GM12873 (cell line): Measurements from ENCODE around the gene TMEM178B.

Source experiments
- TF ChIP-seq, protein P1 (sequence below): IDR thresholded peaks from 2 replicates; pipeline ENCODE4 v1.5.1; 2012; ENCODE audit warnings: low read depth, mild to moderate bottlenecking, moderate library complexity, low read length, control low read depth; ENCODE audit not compliant: insufficient read depth; ENCODE audit errors: missing control alignments

Gene TMEM178B

DNA sequence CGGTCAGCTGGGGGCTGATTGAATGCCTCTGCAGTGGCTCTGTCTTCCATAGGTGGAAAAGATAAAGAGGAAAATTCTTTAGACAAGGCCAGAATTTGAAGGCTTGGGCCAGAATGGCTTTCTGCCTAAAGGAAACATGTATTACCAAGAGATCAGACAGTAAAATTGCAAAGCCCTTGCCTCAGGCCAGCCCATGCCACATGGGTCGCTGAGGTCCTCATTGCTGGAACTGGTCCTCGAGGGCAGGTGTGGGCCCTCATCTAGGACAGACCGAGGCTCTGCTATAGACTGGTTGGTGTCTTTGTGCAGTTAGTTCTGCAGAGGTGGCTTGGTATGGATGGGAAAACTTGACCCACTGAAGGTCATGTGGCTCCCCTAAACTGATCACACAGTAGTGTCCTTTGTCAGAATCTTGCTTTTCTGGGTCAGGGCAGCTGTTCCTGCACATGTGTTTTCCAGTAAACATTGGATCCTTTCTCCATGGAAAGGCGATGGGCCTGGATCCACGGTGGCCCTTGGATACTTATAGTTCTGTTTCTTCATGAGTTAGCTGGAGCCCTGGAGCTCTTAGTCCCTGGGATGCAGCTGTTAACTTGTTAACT, 80.4 kb downstream of the TMEM178B start:
- TF ChIP-seq, protein P1, sequence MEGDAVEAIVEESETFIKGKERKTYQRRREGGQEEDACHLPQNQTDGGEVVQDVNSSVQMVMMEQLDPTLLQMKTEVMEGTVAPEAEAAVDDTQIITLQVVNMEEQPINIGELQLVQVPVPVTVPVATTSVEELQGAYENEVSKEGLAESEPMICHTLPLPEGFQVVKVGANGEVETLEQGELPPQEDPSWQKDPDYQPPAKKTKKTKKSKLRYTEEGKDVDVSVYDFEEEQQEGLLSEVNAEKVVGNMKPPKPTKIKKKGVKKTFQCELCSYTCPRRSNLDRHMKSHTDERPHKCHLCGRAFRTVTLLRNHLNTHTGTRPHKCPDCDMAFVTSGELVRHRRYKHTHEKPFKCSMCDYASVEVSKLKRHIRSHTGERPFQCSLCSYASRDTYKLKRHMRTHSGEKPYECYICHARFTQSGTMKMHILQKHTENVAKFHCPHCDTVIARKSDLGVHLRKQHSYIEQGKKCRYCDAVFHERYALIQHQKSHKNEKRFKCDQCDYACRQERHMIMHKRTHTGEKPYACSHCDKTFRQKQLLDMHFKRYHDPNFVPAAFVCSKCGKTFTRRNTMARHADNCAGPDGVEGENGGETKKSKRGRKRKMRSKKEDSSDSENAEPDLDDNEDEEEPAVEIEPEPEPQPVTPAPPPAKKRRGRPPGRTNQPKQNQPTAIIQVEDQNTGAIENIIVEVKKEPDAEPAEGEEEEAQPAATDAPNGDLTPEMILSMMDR, result no peak

DNA sequence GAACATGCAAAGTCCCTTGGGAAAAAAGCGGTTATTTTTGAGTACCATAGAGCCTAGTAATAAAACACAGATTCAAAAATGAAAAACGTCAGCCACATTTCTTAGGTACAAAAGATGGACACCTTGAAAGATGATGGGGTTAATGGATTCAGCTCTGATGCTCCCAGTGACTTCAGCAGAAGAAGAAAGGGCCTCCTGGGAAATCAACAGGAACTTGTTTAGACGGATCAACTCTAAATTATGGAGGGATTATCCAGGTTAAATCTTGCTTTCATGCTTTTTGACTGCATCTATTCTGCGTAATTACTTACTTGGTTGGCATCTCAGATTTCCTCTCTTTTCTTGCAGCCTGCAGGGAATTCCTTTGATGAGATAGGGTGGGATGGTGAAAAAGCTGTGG, 82.5 kb downstream of the TMEM178B start:
- TF ChIP-seq, protein P1, result no peak

DNA sequence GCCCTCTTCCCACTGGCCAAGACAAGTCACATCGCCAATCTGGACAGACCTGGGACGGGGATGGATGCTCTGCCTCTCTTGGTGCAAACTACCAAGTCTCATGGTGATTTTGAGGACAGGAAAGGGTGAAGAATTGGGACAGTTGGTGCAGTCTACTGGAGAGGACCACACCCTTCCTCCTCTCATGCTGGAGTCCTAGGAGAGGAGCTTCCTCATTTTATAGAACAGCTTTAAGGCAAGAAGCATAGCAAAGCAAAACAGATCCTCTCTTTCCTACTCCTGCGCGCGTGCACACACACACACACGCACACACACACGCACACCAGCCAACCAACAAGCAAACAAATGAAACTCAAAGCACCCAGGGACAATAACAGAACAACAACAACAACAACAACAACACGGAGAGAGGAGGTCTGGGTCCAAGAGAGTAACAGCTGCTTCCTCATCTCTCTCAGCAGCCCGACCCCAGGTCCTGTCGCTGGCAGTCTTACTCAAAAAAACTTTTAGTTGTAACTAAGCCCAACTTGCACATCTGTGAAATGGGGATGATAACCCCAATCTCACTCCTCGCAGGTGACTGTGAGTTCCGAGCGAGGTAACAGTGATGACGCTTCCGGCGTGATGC, 83.4 kb downstream of the TMEM178B start:
- TF ChIP-seq, protein P1, result no peak

DNA sequence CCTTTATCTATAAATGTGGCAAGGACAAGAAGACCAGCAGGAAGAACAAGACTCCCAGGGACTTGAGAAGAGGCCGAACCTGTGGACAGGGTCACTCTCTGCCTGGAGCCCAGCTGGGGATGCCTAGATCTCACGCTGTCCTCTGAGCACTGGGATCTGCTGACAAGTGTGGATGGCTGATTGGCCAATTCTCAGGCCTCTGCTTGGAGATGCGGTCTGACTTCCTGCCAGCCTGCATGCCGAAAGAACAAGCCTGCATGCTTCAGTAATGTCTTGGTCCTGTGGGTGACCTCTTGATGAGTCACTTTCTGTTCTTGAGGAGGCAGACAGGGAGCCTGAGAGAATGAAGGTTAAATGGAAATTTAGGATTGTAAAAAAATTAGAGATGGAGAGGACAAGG, 84.7 kb downstream of the TMEM178B start:
- TF ChIP-seq, protein P1, result no peak

DNA sequence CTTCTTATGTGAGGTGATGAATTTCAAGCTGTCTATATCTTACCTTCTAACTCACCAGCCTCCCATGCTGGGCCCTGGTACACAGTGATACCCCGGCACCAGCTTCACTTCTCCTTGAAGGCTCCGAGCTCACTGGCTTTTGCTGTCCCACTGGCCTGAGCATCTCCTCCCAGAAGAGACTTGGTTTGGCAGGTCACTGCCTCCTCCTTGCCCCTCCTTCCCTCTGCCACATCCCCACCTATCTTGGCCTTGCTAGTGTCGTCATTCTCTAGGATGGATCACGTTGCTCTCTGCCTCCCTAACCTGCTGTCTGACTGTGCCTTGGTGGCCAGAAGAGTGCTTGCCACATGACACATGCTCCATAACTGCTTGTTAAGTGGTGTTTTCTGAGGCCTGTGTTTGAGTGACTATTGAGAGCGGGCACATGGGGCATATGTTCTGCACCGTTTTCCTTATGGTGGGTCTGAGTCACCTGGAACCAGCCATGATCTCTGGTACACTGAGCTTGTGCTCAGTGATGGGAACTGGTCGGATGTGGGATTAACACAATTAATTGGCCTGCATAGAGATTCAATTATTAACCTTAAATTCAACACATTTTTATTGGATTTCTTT, 86.5 kb downstream of the TMEM178B start:
- TF ChIP-seq, protein P1, result no peak

DNA sequence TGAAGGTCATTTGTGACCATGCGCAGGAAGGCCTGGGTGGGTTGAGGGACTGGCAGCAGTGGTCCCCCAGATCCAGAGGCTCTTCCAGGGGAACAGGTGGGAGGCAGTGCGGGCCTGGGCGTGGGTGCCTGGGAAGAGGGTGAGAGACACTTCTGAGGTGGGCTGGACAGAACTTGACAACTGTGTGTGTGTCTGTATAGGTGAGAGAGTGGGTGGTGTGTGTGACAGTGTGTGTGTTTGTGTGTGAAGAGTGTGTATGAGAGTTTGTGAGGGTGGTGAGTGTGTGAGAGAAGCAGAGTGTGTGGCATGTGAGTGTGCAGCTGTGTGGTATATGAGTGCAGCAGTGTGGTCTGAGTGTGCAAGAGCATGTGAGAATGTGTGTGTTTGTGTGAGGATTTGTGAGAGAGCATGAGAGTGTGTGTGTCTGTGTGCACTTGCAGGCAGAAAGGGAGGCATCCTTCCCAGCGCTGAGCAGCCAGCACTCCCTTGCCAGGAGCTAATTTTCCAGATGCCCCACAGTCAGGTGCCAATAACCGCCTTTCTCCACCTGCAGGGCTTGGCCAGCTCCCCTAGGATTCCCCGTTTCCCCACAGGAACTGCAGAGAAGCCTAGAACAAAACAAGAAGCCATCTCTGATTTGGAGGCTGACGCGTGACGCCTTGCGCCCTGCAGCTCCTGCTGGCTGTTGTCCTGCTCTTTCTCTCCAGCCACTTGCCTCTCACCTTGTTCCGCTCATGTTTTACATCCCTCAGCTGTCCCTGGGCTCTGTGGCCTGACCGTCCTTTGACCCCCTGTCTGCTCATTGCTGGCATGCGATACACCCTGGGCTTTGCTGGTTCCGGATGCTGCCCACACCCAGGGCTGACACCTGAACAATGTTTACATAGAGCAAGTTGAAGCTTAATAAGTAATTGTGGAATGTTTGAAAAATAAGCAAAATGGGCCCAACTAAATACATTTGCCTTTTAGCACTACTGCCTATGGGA, 88.0 kb downstream of the TMEM178B start:
- TF ChIP-seq, protein P1, result no peak
